GM23248 (cell line): Measurements from ENCODE around the gene PTPN6.

ENCODE experiments used
- EZH2 ChIP-seq: fragments of 200-600 bp; sonication (generic); IDR thresholded peaks from 2 replicates; pipeline ENCODE4 v1.6.1; 2018; ENCODE audit warnings: antibody characterized with exemption, mild to moderate bottlenecking; ENCODE audit not compliant: insufficient read depth, poor library complexity, severe bottlenecking
- EZH2phosphoT487 ChIP-seq: fragments of 200-600 bp; sonication (generic); IDR thresholded peaks from 2 replicates; pipeline ENCODE4 v1.6.1; 2018; ENCODE audit warnings: antibody characterized with exemption, moderate library complexity, mild to moderate bottlenecking, low read depth; ENCODE audit not compliant: insufficient read depth

DNA sequence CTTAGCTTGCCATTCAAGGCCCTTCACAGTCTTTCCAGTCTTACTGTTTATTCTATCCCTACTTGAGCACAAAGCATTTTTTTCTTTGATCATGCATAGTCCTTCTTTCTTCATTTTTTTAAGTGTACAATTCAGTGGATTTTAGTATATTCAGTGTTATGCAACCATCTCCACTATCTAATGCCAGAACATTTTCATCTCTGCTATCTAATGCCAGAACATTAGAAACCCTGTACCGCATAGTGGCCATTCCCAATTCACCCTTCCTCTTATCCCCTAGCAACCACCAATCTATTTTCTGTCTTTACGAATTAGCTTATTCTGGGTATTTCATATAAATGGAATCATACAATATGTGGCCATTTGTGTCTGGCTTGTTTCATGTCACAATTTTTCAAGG lies 53.7 kb downstream of the PTPN6 start:
- TF ChIP-seq EZH2 (no peak), EZH2phosphoT487 (no peak)
